GM23338 (cell line): ENCODE measurements around the gene LYZL2. TPM values are rescaled to one million over a fixed set of nuclear protein-coding genes. Genes with fewer than 3 reads are reported as not detected.
"Not testable (repeated sequence)": the region's sequence is repeated elsewhere in the genome, so short reads cannot be mapped to it uniquely, and the experiment has no call there.

Experiments used
- ATAC-seq: fragments of 200-7000 bp; cut with Tn5 transposase; 3 replicates; pipeline ENCODE4 v1.9.1; 2020
- DNase-seq: peaks from one replicate; pipeline ENCODE4 v3.0.0-alpha.2; 2015; ENCODE audit warnings: low spot score
- H2AFZ ChIP-seq: fragments of 200-600 bp; sonication (generic); 2 replicates; pipeline ENCODE4 v1.8.0; 2016; ENCODE audit warnings: antibody characterized with exemption, mild to moderate bottlenecking, moderate library complexity
- H3F3A ChIP-seq: fragments of 200-600 bp; sonication (generic); replicated peaks from 2 replicates; pipeline ENCODE4 v1.8.0; 2017; ENCODE audit warnings: antibody characterized with exemption, mixed run types, low read depth
- H3K27ac ChIP-seq: fragments of 200-600 bp; sonication (generic); 2 replicates; pipeline ENCODE4 v1.6.1; 2016; ENCODE audit warnings: low read depth
- H3K27me3 ChIP-seq: fragments of 200-600 bp; sonication (generic); 2 replicates; pipeline ENCODE4 v1.8.0; 2016; ENCODE audit warnings: mild to moderate bottlenecking, mixed run types, moderate library complexity; ENCODE audit not compliant: insufficient read depth
- H3K36me3 ChIP-seq: fragments of 200-600 bp; sonication (generic); 2 replicates; pipeline ENCODE4 v1.8.0; 2016; ENCODE audit warnings: mild to moderate bottlenecking; ENCODE audit not compliant: insufficient read depth
- H3K4me1 ChIP-seq: fragments of 200-600 bp; sonication (generic); 2 replicates; pipeline ENCODE4 v1.8.0; 2016; ENCODE audit warnings: mild to moderate bottlenecking, moderate library complexity; ENCODE audit not compliant: insufficient read depth
- H3K4me2 ChIP-seq: fragments of 200-600 bp; sonication (generic); 2 replicates; pipeline ENCODE4 v1.7.1; 2017; ENCODE audit warnings: mixed run types
- H3K4me3 ChIP-seq: fragments of 200-600 bp; sonication (generic); 2 replicates; pipeline ENCODE4 v1.6.1; 2016; ENCODE audit warnings: mixed run types
- H3K79me2 ChIP-seq: fragments of 200-600 bp; sonication (generic); replicated peaks from 2 replicates; pipeline ENCODE4 v1.8.0; 2017; ENCODE audit warnings: mild to moderate bottlenecking; ENCODE audit not compliant: insufficient read depth
- H3K9me2 ChIP-seq: fragments of 200-600 bp; sonication (generic); 2 replicates; pipeline ENCODE4 v1.8.0; 2017; ENCODE audit not compliant: insufficient read depth
- H4K20me1 ChIP-seq: fragments of 200-600 bp; sonication (generic); replicated peaks from 2 replicates; pipeline ENCODE4 v1.8.0; 2017; ENCODE audit warnings: mild to moderate bottlenecking; ENCODE audit not compliant: insufficient read depth
- H3K27ac Mint-ChIP-seq: 2 replicates; pipeline ENCODE4 v1.8.0; 2020; ENCODE audit warnings: inconsistent platforms, mild to moderate bottlenecking, moderate library complexity, mixed read lengths
- H3K27me3 Mint-ChIP-seq: 3 replicates; pipeline ENCODE4 v1.8.0; 2022; ENCODE audit warnings: low read depth, mild to moderate bottlenecking, moderate library complexity, mixed read lengths, inconsistent platforms; ENCODE audit not compliant: insufficient read depth, poor library complexity
- H3K36me3 Mint-ChIP-seq: 3 replicates; pipeline ENCODE4 v1.8.0; 2021; ENCODE audit warnings: low read depth, mild to moderate bottlenecking, inconsistent platforms, moderate library complexity, mixed read lengths
- H3K4me1 Mint-ChIP-seq: 3 replicates; pipeline ENCODE4 v1.8.0; 2020; ENCODE audit warnings: mild to moderate bottlenecking, inconsistent platforms, mixed read lengths
- H3K4me3 Mint-ChIP-seq: 3 replicates; pipeline ENCODE4 v1.8.0; 2021; ENCODE audit warnings: moderate library complexity, mild to moderate bottlenecking, inconsistent platforms, mixed read lengths
- H3K9me3 Mint-ChIP-seq: 3 replicates; pipeline ENCODE4 v1.8.0; 2020; ENCODE audit warnings: moderate library complexity, mild to moderate bottlenecking, inconsistent platforms, mixed read lengths
- CREB1 ChIP-seq: fragments of 250-450 bp; sonication (Bioruptor Pico); IDR thresholded peaks from 2 replicates; pipeline ENCODE4 v1.5.0; 2020; ENCODE audit warnings: low read depth, mild to moderate bottlenecking, moderate library complexity
- CTCF ChIP-seq, 2 experiments: fragments of 200-600 bp in 1 of 2; sonication (generic) in 1 of 2; conservative IDR thresholded peaks; 2 replicates each; pipeline versions ENCODE4 v1.5.1 to v1.6.1; 2016 to 2017; ENCODE audit warnings: antibody characterized with exemption in 2 of 2, low read depth in 2 of 2, mild to moderate bottlenecking in 2 of 2, moderate library complexity in 1 of 2
- EZH2 ChIP-seq: fragments of 200-600 bp; sonication (generic); IDR thresholded peaks from one replicate; pipeline ENCODE4 v1.8.0; 2017; ENCODE audit warnings: antibody characterized with exemption, mild to moderate bottlenecking, low read depth; ENCODE audit not compliant: unreplicated experiment
- EZH2phosphoT487 ChIP-seq: fragments of 200-600 bp; sonication (generic); IDR thresholded peaks from one replicate; pipeline ENCODE4 v1.8.1; 2018; ENCODE audit warnings: antibody characterized with exemption; ENCODE audit not compliant: unreplicated experiment
- NANOG ChIP-seq: IDR thresholded peaks from 2 replicates; pipeline ENCODE4 v1.6.1; 2016; ENCODE audit warnings: antibody characterized with exemption, borderline replicate concordance
- POLR2AphosphoS5 ChIP-seq: IDR thresholded peaks from 2 replicates; pipeline ENCODE4 v1.6.1; 2016; ENCODE audit warnings: antibody characterized with exemption, low read depth
- polyA plus RNA-seq: library from polyadenylated mRNA; unstranded; fragments of >200 nt; fragmentation: Nextera tagmentation; extraction: Ambion mirVana; gene quantifications from 2 replicates; pipeline ENCODE4 v1.2.1, GENCODE V29; 2016
- total RNA-seq: library from RNA; depleted of rRNA; stranded (reverse); fragments of >200 nt; shearing (Covaris generic); gene quantifications from 2 replicates; pipeline ENCODE4 v1.2.3, GENCODE V29; 2014
- TF ChIP-seq, protein P1 (sequence below): fragments of 250-450 bp; sonication (Bioruptor Pico); IDR thresholded peaks from 2 replicates; pipeline ENCODE4 v1.5.0; 2020; ENCODE audit warnings: mild to moderate bottlenecking, moderate library complexity

The LYZL2 gene
- total and polyA plus RNA-seq, 2 experiments from 2014 or later, result not detected

GRCh38 chr10:30642856-30643255 lies 13.3 kb upstream of the LYZL2 start:
- not testable (repeated sequence) for DNase-seq, H3K9me3 Mint-ChIP-seq, H3K27me3 ChIP-seq, H3K36me3 Mint-ChIP-seq, H4K20me1 ChIP-seq, H3K4me3 Mint-ChIP-seq, H3K36me3 ChIP-seq, H3K79me2 ChIP-seq, H3K4me3 ChIP-seq, H3K9me2 ChIP-seq, H3K27ac Mint-ChIP-seq, H3F3A ChIP-seq, H3K27ac ChIP-seq, H2AFZ ChIP-seq, ATAC-seq
- peaks cover 16% of the 10 kb centered on the region for H3K27me3 Mint-ChIP-seq
- peaks cover 18% of the 10 kb centered on the region for H3K4me1 ChIP-seq
- peak overlapping the region; percentile 71; the same call in 1 of the 2 replicates for H3K4me2 ChIP-seq
- peaks cover 38% of the 10 kb centered on the region for H3K4me1 Mint-ChIP-seq

DNA sequence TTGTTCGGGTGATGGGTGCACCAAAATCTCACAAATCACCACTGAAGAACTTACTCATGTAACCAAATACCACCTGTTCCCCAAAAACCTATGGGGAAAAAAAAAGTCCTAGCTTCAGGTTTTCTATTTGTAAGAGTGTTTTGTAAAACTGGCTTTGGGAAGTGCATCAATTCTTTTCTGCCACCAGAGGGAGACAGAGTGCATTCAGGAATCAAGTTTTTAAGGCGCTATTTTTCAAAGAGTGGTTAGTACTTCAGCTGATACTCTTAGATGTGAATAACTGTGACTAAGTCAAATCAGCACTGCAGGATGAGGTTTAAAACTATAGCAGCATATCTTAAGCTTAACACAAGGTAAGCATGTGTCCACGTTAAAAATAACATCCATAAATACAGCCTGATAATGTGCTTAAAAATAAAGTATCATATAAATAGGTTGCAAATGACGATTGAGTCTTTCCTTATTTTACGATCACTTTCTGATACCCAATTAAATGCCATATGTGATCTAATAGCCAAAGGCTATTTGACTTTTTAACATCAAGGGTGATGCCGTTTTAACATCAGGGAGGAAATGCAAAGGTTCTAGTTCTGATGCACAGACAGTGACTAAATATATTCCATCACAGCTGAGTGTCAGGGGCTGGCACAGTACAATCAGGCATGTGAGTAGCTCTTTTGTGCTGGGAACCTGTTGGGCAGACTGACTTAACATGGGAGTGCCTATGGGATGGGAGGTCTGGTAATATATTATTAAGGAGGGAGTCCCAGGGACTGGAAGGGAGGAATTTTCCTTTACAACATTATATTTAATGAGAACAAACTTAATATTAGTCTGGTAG lies 10.6 kb upstream of the LYZL2 start:
- no peak overlapping the region for H3K4me3 ChIP-seq
- Mint-ChIP-seq H3K9me3 (no peaks in the 10 kb centered on the region), H3K27me3 (peaks cover 7% of the 10 kb centered on the region), H3K4me1 (peaks cover 29% of the 10 kb centered on the region), H3K4me3 (no peak overlapping the region), H3K36me3 (no peaks in the 10 kb centered on the region), H3K27ac (no peak overlapping the region)
- TF ChIP-seq EZH2phosphoT487, result no peak
- TF ChIP-seq CTCF (conservative IDR thresholded peaks at IDR 0.05; ENCODE audit: low read depth in 2 of 2), result peak; percentile 76 to 93
- no peak for TF ChIP-seq NANOG
- no peaks in the 10 kb centered on the region for H3K27me3 ChIP-seq
- no peaks in the 10 kb centered on the region for H3K36me3 ChIP-seq
- DNase-seq (peak; percentile 76), ATAC-seq (no peak)
- H3K4me1 ChIP-seq, result peaks cover 18% of the 10 kb centered on the region
- no peak overlapping the region for H2AFZ ChIP-seq
- H3K27ac ChIP-seq, result no peak overlapping the region
- no peaks in the 10 kb centered on the region for H4K20me1 ChIP-seq
- H3K4me2 ChIP-seq, result no peak overlapping the region
- H3K79me2 ChIP-seq, result no peaks in the 10 kb centered on the region
- H3F3A ChIP-seq, result no peaks in the 10 kb centered on the region
- no peaks in the 10 kb centered on the region for H3K9me2 ChIP-seq

DNA sequence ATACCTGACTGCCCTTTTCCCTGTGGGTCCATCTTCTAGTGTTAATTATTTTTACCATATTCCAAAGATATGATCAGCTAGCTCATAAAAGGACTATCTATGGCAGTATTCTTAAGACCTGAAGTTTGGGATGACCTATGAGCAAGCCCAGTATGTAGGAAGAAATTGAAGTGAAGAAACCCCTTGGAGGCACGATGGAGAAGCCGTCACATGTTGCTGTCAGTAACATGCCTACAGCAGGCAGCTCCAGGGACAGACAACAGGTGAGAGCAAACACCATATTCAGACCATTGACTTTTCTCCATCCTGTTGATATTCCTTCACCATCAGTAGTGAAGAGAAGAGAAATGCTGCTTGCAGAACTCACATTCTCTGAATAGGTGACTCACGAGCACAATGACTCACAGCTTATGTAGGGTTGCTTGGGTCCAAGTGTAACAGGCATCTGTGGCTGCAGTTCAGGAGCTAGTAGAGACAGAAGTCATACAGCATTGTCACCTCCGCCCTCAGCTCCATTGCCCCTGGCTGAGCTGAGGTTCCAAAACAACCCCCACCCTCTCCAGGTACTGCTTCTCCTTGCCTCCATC lies 8.4 kb upstream of the LYZL2 start:
- no peak overlapping the region for H3K4me2 ChIP-seq
- H3K4me3 ChIP-seq, result no peak overlapping the region
- no peaks in the 10 kb centered on the region for H3F3A ChIP-seq
- ATAC-seq (no peak), DNase-seq (no peak)
- H3K27me3 ChIP-seq, result no peaks in the 10 kb centered on the region
- H3K27ac ChIP-seq, result no peak overlapping the region
- no peaks in the 10 kb centered on the region for H3K79me2 ChIP-seq
- Mint-ChIP-seq H3K27me3 (peaks cover 10% of the 10 kb centered on the region), H3K36me3 (no peaks in the 10 kb centered on the region), H3K4me1 (peaks cover 10% of the 10 kb centered on the region), H3K9me3 (no peaks in the 10 kb centered on the region), H3K27ac (no peak overlapping the region), H3K4me3 (no peak overlapping the region)
- no peak overlapping the region for H2AFZ ChIP-seq
- no peaks in the 10 kb centered on the region for H3K36me3 ChIP-seq
- H3K9me2 ChIP-seq, result no peaks in the 10 kb centered on the region
- peaks cover 12% of the 10 kb centered on the region; the same call in 1 of the 2 replicates for H3K4me1 ChIP-seq
- H4K20me1 ChIP-seq, result no peaks in the 10 kb centered on the region
- TF ChIP-seq EZH2phosphoT487 (no peak), NANOG (no peak), EZH2 (no peak), CREB1 (CRISPR knock-in tag) (no peak), POLR2AphosphoS5 (no peak)
- TF ChIP-seq, protein P1, sequence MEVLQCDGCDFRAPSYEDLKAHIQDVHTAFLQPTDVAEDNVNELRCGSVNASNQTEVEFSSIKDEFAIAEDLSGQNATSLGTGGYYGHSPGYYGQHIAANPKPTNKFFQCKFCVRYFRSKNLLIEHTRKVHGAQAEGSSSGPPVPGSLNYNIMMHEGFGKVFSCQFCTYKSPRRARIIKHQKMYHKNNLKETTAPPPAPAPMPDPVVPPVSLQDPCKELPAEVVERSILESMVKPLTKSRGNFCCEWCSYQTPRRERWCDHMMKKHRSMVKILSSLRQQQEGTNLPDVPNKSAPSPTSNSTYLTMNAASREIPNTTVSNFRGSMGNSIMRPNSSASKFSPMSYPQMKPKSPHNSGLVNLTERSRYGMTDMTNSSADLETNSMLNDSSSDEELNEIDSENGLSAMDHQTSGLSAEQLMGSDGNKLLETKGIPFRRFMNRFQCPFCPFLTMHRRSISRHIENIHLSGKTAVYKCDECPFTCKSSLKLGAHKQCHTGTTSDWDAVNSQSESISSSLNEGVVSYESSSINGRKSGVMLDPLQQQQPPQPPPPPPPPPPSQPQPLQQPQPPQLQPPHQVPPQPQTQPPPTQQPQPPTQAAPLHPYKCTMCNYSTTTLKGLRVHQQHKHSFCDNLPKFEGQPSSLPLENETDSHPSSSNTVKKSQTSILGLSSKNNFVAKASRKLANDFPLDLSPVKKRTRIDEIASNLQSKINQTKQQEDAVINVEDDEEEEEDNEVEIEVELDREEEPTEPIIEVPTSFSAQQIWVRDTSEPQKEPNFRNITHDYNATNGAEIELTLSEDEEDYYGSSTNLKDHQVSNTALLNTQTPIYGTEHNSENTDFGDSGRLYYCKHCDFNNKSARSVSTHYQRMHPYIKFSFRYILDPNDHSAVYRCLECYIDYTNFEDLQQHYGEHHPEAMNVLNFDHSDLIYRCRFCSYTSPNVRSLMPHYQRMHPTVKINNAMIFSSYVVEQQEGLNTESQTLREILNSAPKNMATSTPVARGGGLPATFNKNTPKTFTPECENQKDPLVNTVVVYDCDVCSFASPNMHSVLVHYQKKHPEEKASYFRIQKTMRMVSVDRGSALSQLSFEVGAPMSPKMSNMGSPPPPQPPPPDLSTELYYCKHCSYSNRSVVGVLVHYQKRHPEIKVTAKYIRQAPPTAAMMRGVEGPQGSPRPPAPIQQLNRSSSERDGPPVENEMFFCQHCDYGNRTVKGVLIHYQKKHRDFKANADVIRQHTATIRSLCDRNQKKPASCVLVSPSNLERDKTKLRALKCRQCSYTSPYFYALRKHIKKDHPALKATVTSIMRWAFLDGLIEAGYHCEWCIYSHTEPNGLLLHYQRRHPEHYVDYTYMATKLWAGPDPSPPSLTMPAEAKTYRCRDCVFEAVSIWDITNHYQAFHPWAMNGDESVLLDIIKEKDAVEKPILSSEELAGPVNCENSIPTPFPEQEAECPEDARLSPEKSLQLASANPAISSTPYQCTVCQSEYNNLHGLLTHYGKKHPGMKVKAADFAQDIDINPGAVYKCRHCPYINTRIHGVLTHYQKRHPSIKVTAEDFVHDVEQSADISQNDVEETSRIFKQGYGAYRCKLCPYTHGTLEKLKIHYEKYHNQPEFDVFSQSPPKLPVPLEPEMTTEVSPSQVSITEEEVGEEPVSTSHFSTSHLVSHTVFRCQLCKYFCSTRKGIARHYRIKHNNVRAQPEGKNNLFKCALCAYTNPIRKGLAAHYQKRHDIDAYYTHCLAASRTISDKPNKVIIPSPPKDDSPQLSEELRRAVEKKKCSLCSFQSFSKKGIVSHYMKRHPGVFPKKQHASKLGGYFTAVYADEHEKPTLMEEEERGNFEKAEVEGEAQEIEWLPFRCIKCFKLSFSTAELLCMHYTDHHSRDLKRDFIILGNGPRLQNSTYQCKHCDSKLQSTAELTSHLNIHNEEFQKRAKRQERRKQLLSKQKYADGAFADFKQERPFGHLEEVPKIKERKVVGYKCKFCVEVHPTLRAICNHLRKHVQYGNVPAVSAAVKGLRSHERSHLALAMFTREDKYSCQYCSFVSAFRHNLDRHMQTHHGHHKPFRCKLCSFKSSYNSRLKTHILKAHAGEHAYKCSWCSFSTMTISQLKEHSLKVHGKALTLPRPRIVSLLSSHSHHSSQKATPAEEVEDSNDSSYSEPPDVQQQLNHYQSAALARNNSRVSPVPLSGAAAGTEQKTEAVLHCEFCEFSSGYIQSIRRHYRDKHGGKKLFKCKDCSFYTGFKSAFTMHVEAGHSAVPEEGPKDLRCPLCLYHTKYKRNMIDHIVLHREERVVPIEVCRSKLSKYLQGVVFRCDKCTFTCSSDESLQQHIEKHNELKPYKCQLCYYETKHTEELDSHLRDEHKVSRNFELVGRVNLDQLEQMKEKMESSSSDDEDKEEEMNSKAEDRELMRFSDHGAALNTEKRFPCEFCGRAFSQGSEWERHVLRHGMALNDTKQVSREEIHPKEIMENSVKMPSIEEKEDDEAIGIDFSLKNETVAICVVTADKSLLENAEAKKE (CRISPR knock-in tag), result no peak
